Liver (tissue), 9 donors: ENCODE results near the gene TIMM29. TPM values are rescaled to one million over a fixed set of nuclear protein-coding genes. Genes with fewer than 3 reads are reported as not detected.
"Not testable (repeated sequence)": the region's sequence is repeated elsewhere in the genome, so short reads cannot be mapped to it uniquely, and the experiment has no call there.

Experiments
- DNase-seq: peaks from one replicate; pipeline ENCODE4 v3.0.0-alpha.2; 2017; ENCODE audit warnings: low spot score
- H3K27ac ChIP-seq, 2 donors: one replicate each; pipeline ENCODE4 v1.7.0; 2013; ENCODE audit warnings: inconsistent platforms in 2 of 2, low read length in 2 of 2, control low read depth in 1 of 2, low read depth in 1 of 2, mild to moderate bottlenecking in 1 of 2
- H3K27me3 ChIP-seq, 4 donors: one replicate each; pipeline versions ENCODE4 v1.6.1 to v1.7.0; 2013; ENCODE audit warnings: low read length in 3 of 4, inconsistent platforms in 1 of 4, mild to moderate bottlenecking in 1 of 4, moderate library complexity in 1 of 4; ENCODE audit not compliant: control insufficient read depth in 4 of 4, insufficient read depth in 4 of 4
- H3K36me3 ChIP-seq, 4 donors: one replicate each; pipeline versions ENCODE4 v1.6.1 to v1.7.0; 2013; ENCODE audit warnings: low read length in 3 of 4, mild to moderate bottlenecking in 3 of 4, low read depth in 1 of 4, moderate library complexity in 1 of 4; ENCODE audit not compliant: control insufficient read depth in 4 of 4, insufficient read depth in 3 of 4
- H3K4me1 ChIP-seq, 4 donors: one replicate each; pipeline versions ENCODE4 v1.6.1 to v1.7.0; 2013; ENCODE audit warnings: low read length in 3 of 4, mild to moderate bottlenecking in 3 of 4, moderate library complexity in 1 of 4; ENCODE audit not compliant: control insufficient read depth in 4 of 4, insufficient read depth in 4 of 4
- H3K4me3 ChIP-seq, 3 donors: one replicate each; pipeline versions ENCODE4 v1.6.1 to v1.7.0; 2013; ENCODE audit warnings: low read length in 3 of 3, control low read depth in 1 of 3, low read depth in 1 of 3, mild to moderate bottlenecking in 1 of 3
- H3K9ac ChIP-seq, 2 donors: one replicate each; pipeline ENCODE4 v1.7.0; 2013; ENCODE audit warnings: low read length in 2 of 2, mild to moderate bottlenecking in 2 of 2, moderate library complexity in 2 of 2, control low read depth in 1 of 2, low read depth in 1 of 2
- H3K9me3 ChIP-seq, 4 donors: one replicate each; pipeline versions ENCODE4 v1.6.1 to v1.7.0; 2013; ENCODE audit warnings: low read length in 3 of 4; ENCODE audit not compliant: control insufficient read depth in 4 of 4
- ATF3 ChIP-seq: IDR thresholded peaks from 2 replicates; pipeline ENCODE4 v1.6.1; 2016; ENCODE audit warnings: antibody characterized with exemption
- CTCF ChIP-seq: fragments of 150-350 bp; IDR thresholded peaks from 2 replicates; pipeline ENCODE4 v1.5.1; 2017; ENCODE audit warnings: improper control_type of control experiment, low read depth, low read length; ENCODE audit not compliant: missing input control
- FOXA2 ChIP-seq: IDR thresholded peaks from 2 replicates; pipeline ENCODE4 v1.6.1; 2016; ENCODE audit warnings: antibody characterized with exemption
- GABPA ChIP-seq, 2 donors: IDR thresholded peaks in 1 of 2; conservative IDR thresholded peaks in 1 of 2; 2 replicates each; pipeline ENCODE4 v1.6.1; 2016; ENCODE audit warnings: antibody characterized with exemption in 2 of 2, mild to moderate bottlenecking in 1 of 2, moderate library complexity in 1 of 2
- HNF4A ChIP-seq, 2 donors: conservative IDR thresholded peaks; 2 replicates each; pipeline ENCODE4 v1.6.1; 2016; ENCODE audit warnings: antibody characterized with exemption in 2 of 2, mild to moderate bottlenecking in 2 of 2
- RAD21 ChIP-seq, 2 donors: IDR thresholded peaks; 2 replicates each; pipeline ENCODE4 v1.6.1; 2016; ENCODE audit warnings: antibody characterized with exemption in 2 of 2, mild to moderate bottlenecking in 2 of 2
- TAF1 ChIP-seq: conservative IDR thresholded peaks from 2 replicates; pipeline ENCODE4 v1.6.1; 2016; ENCODE audit warnings: antibody characterized with exemption, mild to moderate bottlenecking
- YY1 ChIP-seq: IDR thresholded peaks from 2 replicates; pipeline ENCODE4 v1.6.1; 2016; ENCODE audit warnings: antibody characterized with exemption, mild to moderate bottlenecking
- WGBS: extraction: QIAGEN DNeasy Blood & Tissue Kit; methylation state at CpG from one replicate; pipeline ENCODE4 v1.1.7; 2013; 5-methylcytosine and 5-hydroxymethylcytosine counted together
- polyA plus RNA-seq, 2 donors: library from polyadenylated mRNA; stranded (reverse) in 1 of 2; unstranded in 1 of 2; fragments of 200-250 nt in 1 of 2; fragments of >200 nt in 1 of 2; fragmentation: Nextera tagmentation in 1 of 2; extraction: Ambion mirVana in 1 of 2; gene quantifications; one replicate each; pipeline versions ENCODE4 v1.2.1 to v1.2.3, GENCODE V29; 2013 to 2015
- total RNA-seq, 2 donors: library from RNA; depleted of rRNA; stranded (reverse); fragments of >200 nt; gene quantifications; one replicate each; pipeline ENCODE4 v1.2.3, GENCODE V29; 2014
- TF ChIP-seq, protein P1 (sequence below): IDR thresholded peaks from 2 replicates; pipeline ENCODE4 v1.6.1; 2016; ENCODE audit warnings: antibody characterized with exemption, mild to moderate bottlenecking
- donor health status: healthy.
- donor health status: healthy.
- donor health status: healthy.
- donor health status: healthy.
- donor health status: healthy.

The TIMM29 gene
- total and polyA plus RNA-seq, 4 donors = 9.4 to 25.2 (median 14.6) TPM

DNA sequence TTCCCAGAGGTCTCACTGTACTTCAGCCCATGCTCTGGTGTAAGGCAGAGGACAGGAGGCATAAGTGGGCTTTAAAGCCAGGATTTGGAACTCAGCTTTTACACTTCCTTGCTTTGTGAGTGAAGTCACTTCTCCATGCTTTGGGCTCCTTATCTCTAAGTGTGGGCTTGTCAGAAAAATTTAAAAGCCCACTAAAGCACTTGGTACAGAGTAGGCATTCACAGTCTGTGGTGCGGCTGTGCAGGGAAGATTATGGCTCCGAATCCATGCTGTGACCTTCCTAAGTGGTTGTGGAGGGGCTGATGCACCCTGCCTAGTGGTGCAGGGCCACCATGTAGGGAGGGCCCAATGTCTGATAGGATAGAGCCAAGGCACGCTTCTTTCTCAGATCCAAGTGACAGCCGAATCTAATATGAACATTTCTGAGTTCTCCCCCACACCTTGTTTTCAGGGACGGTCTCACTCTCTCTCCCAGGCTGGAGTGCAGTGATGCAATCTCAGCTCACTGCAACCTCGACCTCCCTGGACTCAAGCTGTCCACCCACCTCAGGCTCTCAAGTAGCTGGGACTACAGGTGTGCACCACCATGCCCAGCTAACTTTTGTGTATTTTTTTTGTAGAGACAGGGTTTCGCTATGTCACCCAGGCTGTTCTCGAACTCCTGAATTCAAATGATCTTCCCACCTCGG, 6.9 kb downstream of the TIMM29 start (continued):
- TF ChIP-seq GABPA (IDR thresholded peaks at IDR 0.05 in 1 of 2, conservative IDR thresholded peaks at IDR 0.05 in 1 of 2) = no peak
- no peak for TF ChIP-seq FOXA2
- no peak for TF ChIP-seq ATF3
- no peak for TF ChIP-seq RAD21 (IDR thresholded peaks at IDR 0.05)
- TF ChIP-seq YY1 = no peak
- TF ChIP-seq TAF1 = no peak

DNA sequence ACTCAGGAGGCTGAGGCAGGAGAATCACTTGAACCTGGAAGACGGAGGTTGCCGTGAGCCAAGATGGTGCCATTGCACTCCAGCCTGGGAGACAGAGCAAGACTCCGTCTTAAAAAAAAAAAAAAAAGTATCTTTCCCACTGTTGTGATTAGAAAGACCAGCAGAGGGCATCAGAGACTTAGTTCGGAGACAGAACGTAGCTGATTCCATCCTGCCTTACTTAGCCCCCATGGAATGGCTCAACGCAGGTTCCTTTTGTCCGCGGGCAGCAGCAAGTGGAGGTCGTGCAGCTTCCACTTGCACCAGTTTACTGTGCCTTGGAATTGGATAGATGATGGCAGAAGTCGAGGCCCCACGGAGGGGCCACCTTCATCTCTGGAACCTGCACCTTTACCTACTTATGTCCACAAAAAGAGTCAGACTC, 8.1 kb downstream of the TIMM29 start:
- DNase-seq = no peak
- no peak for TF ChIP-seq HNF4A (conservative IDR thresholded peaks at IDR 0.05)
- TF ChIP-seq YY1 = no peak
- peak; percentile 79 to 82 for TF ChIP-seq RAD21 (IDR thresholded peaks at IDR 0.05)
- no peak for TF ChIP-seq TAF1
- TF ChIP-seq, protein P1, sequence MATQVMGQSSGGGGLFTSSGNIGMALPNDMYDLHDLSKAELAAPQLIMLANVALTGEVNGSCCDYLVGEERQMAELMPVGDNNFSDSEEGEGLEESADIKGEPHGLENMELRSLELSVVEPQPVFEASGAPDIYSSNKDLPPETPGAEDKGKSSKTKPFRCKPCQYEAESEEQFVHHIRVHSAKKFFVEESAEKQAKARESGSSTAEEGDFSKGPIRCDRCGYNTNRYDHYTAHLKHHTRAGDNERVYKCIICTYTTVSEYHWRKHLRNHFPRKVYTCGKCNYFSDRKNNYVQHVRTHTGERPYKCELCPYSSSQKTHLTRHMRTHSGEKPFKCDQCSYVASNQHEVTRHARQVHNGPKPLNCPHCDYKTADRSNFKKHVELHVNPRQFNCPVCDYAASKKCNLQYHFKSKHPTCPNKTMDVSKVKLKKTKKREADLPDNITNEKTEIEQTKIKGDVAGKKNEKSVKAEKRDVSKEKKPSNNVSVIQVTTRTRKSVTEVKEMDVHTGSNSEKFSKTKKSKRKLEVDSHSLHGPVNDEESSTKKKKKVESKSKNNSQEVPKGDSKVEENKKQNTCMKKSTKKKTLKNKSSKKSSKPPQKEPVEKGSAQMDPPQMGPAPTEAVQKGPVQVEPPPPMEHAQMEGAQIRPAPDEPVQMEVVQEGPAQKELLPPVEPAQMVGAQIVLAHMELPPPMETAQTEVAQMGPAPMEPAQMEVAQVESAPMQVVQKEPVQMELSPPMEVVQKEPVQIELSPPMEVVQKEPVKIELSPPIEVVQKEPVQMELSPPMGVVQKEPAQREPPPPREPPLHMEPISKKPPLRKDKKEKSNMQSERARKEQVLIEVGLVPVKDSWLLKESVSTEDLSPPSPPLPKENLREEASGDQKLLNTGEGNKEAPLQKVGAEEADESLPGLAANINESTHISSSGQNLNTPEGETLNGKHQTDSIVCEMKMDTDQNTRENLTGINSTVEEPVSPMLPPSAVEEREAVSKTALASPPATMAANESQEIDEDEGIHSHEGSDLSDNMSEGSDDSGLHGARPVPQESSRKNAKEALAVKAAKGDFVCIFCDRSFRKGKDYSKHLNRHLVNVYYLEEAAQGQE = no peak
- peak; percentile 55 for TF ChIP-seq CTCF
- TF ChIP-seq GABPA (IDR thresholded peaks at IDR 0.05 in 1 of 2, conservative IDR thresholded peaks at IDR 0.05 in 1 of 2) = no peak
- TF ChIP-seq ATF3 = no peak
- Histone ChIP-seq H3K4me1 (peaks cover 0 to 10% (median 8%) of the 10 kb centered on the region in 4 donors), H3K4me3 (no peak overlapping the region), H3K9ac (no peak overlapping the region), H3K27ac (no peak overlapping the region), H3K36me3 (peaks cover 0 to 1% (median 0%) of the 10 kb centered on the region in 4 donors), H3K27me3 (no peaks in the 10 kb centered on the region), H3K9me3 (no peaks in the 10 kb centered on the region)
- 2% methylated on average over 11 of the region's 11 CpGs for WGBS

- peaks cover 0 to 16% (median 12%) of the 10 kb centered on the region in 4 donors for H3K4me1 ChIP-seq
- not testable (repeated sequence) for H3K9me3 ChIP-seq, H3K36me3 ChIP-seq, H3K9ac ChIP-seq, DNase-seq, H3K27ac ChIP-seq, H3K27me3 ChIP-seq, H3K4me3 ChIP-seq
- WGBS = 66% methylated on average over 14 of the region's 14 CpGs
These were observed 13.0 kb downstream of the TIMM29 start for GRCh38 chr19:10941649-10942048.

DNA sequence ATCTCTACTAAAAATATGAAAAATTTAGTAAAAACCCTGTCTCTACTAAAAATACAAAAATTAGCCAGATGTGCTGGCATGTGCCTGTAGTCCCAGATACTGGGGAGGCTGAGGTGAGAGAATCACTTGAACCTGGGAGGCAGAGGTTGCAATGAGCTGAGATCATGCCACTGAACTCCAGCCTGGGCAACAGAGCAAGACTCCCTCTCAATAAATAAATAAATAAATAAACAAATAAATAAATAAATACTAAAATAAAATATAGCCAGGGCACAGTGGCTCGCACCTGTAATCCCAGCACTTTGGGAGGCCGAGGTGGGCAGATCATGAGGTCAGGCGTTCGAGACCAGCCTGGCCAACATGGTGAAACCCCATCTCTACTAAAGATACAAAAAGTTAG, 14.8 kb downstream of the TIMM29 start:
- DNase-seq, H3K27ac ChIP-seq, H3K9ac ChIP-seq, H3K4me3 ChIP-seq, H3K9me3 ChIP-seq, H3K27me3 ChIP-seq, H3K36me3 ChIP-seq: not testable (repeated sequence)
- 84% methylated on average over 4 of the region's 4 CpGs for WGBS
- peaks cover 0 to 19% (median 15%) of the 10 kb centered on the region in 4 donors for H3K4me1 ChIP-seq
